NCI-H1436 (cell line): ENCODE measurements around the gene PPP1R36.
A peak's percentile ranks its signal among the peaks of the same experiment; 100 is the strongest.
"Not testable (repeated sequence)": the region's sequence is repeated elsewhere in the genome, so short reads cannot be mapped to it uniquely, and the experiment has no call there.

Source experiments
- DNase-seq: peaks from one replicate; lab custom pipeline; 2025; lab: John Stamatoyannopoulos, UW

The PPP1R36 gene

GRCh38 chr14:64566651-64567122 is 16.9 kb downstream of the PPP1R36 start:
- no peak for DNase-seq

- DNase-seq, result no peak
Measured at GRCh38 chr14:64569138-64569631, 19.4 kb downstream of the PPP1R36 start.

GRCh38 chr14:64569646-64570045 is 19.9 kb downstream of the PPP1R36 start:
- not testable (repeated sequence) for DNase-seq

GRCh38 chr14:64572386-64573104 is 22.8 kb downstream of the PPP1R36 start:
- DNase-seq, result no peak

GRCh38 chr14:64573109-64573508 is 23.3 kb downstream of the PPP1R36 start:
- DNase-seq, result no peak

GRCh38 chr14:64574371-64575107 is 24.8 kb downstream of the PPP1R36 start:
- DNase-seq, result no peak

- DNase-seq, result no peak
Measured at GRCh38 chr14:64577211-64577610, 27.4 kb downstream of the PPP1R36 start.

- no peak for DNase-seq
Measured at GRCh38 chr14:64580467-64580866, 30.7 kb downstream of the PPP1R36 start.

- no peak for DNase-seq
Measured at GRCh38 chr14:64581363-64581762, 31.6 kb downstream of the PPP1R36 start.

- no peak for DNase-seq
Measured at GRCh38 chr14:64581817-64582216, 32.1 kb downstream of the PPP1R36 start.

GRCh38 chr14:64584190-64584589 is 34.4 kb downstream of the PPP1R36 start:
- DNase-seq, result no peak

GRCh38 chr14:64591809-64592208 is 42.0 kb downstream of the PPP1R36 start:
- DNase-seq, result no peak

GRCh38 chr14:64594438-64594837 is 44.7 kb downstream of the PPP1R36 start:
- DNase-seq, result no peak

- DNase-seq, result no peak
Measured at GRCh38 chr14:64598404-64598803, 48.6 kb downstream of the PPP1R36 start.

GRCh38 chr14:64601571-64601970 is 51.8 kb downstream of the PPP1R36 start:
- no peak for DNase-seq

GRCh38 chr14:64602826-64603225 is 53.1 kb downstream of the PPP1R36 start:
- no peak for DNase-seq

- no peak for DNase-seq
Measured at GRCh38 chr14:64604001-64604400, 54.2 kb downstream of the PPP1R36 start.

GRCh38 chr14:64604881-64605280 is 55.1 kb downstream of the PPP1R36 start:
- peak; percentile 43 for DNase-seq

- no peak for DNase-seq
Measured at GRCh38 chr14:64605926-64606685, 56.3 kb downstream of the PPP1R36 start.

- DNase-seq, result no peak
Measured at GRCh38 chr14:64610049-64610746, 60.4 kb downstream of the PPP1R36 start.

GRCh38 chr14:64611358-64612020 is 61.7 kb downstream of the PPP1R36 start:
- no peak for DNase-seq
